OCI-LY1 (cell line): ENCODE measurements around the gene CACNA1B.

Experiments
- H2AFZ ChIP-seq: fragments of 200-600 bp; sonication (generic), shearing (Covaris generic); 2 replicates; pipeline ENCODE4 v1.6.0; 2014; ENCODE audit warnings: antibody characterized with exemption, mild to moderate bottlenecking, low read length
- H3F3A ChIP-seq: fragments of 200-600 bp; sonication (generic), shearing (Covaris generic); 2 replicates; pipeline ENCODE4 v1.6.0; 2014; ENCODE audit warnings: mild to moderate bottlenecking, antibody characterized with exemption, low read length, moderate library complexity; ENCODE audit not compliant: insufficient read depth
- H3K27ac ChIP-seq: fragments of 200-600 bp; sonication (generic); 2 replicates; pipeline ENCODE4 v1.5.1; 2014; ENCODE audit warnings: low read length, mixed run types, mild to moderate bottlenecking, low read depth; ENCODE audit not compliant: poor library complexity, severe bottlenecking
- H3K27me3 ChIP-seq: fragments of 200-600 bp; sonication (generic); 2 replicates; pipeline ENCODE4 v1.6.0; 2014; ENCODE audit warnings: antibody characterized with exemption, mild to moderate bottlenecking, low read length, moderate library complexity; ENCODE audit not compliant: insufficient read depth
- H3K36me3 ChIP-seq: fragments of 200-600 bp; sonication (generic); 2 replicates; pipeline ENCODE4 v1.6.1; 2014; ENCODE audit warnings: mild to moderate bottlenecking, antibody characterized with exemption, low read length, moderate library complexity, mixed read lengths; ENCODE audit not compliant: insufficient read depth
- H3K4me1 ChIP-seq: fragments of 200-600 bp; sonication (generic); 2 replicates; pipeline ENCODE4 v1.5.1; 2014; ENCODE audit warnings: mild to moderate bottlenecking, low read length, moderate library complexity; ENCODE audit not compliant: insufficient read depth, severe bottlenecking
- H3K4me2 ChIP-seq: fragments of 200-600 bp; sonication (generic), shearing (Covaris generic); 2 replicates; pipeline ENCODE4 v1.6.1; 2014; ENCODE audit warnings: low read length
- H3K4me3 ChIP-seq: fragments of 200-600 bp; sonication (generic); 2 replicates; pipeline ENCODE4 v1.5.1; 2014; ENCODE audit warnings: low read length, low read depth, mild to moderate bottlenecking, mixed read lengths; ENCODE audit not compliant: poor library complexity, severe bottlenecking
- H3K79me2 ChIP-seq: fragments of 200-600 bp; shearing (Covaris generic); 2 replicates; pipeline ENCODE4 v1.6.1; 2016; ENCODE audit warnings: mixed run types, low read length, mixed read lengths; ENCODE audit not compliant: insufficient read depth
- H3K9ac ChIP-seq: fragments of 200-600 bp; sonication (generic), shearing (Covaris generic); 2 replicates; pipeline ENCODE4 v1.6.1; 2014; ENCODE audit warnings: mild to moderate bottlenecking, low read length, mixed read lengths
- H3K9me2 ChIP-seq: fragments of 200-600 bp; sonication (generic), shearing (Covaris generic); 2 replicates; pipeline ENCODE4 v1.6.1; 2014; ENCODE audit warnings: low read depth, mild to moderate bottlenecking, low read length, mixed read lengths
- H3K9me3 ChIP-seq: fragments of 200-600 bp; shearing (Covaris generic); 2 replicates; pipeline ENCODE4 v1.6.1; 2014; ENCODE audit warnings: low read length, mixed read lengths
- H4K20me1 ChIP-seq: fragments of 200-600 bp; sonication (generic), shearing (Covaris generic); 2 replicates; pipeline ENCODE4 v1.6.0; 2016; ENCODE audit warnings: mild to moderate bottlenecking, low read length; ENCODE audit not compliant: insufficient read depth
- CTCF ChIP-seq: fragments of 200-600 bp; sonication (generic), shearing (Covaris generic); IDR thresholded peaks from 2 replicates; pipeline ENCODE4 v1.5.1; 2017; ENCODE audit warnings: mild to moderate bottlenecking, antibody characterized with exemption, low read length, moderate library complexity, mixed read lengths
- EZH2 ChIP-seq: fragments of 200-600 bp; sonication (generic), shearing (Covaris generic); IDR thresholded peaks from 2 replicates; pipeline ENCODE4 v1.8.0; 2017; ENCODE audit warnings: borderline replicate concordance, mixed run types, mild to moderate bottlenecking, antibody characterized with exemption, low read length, moderate library complexity, mixed read lengths

The CACNA1B gene

GRCh38 chr9:137892424-137893191 lies 15.0 kb downstream of the CACNA1B start:
- no peaks in the 10 kb centered on the region for H3K9me3 ChIP-seq
- H3K36me3 ChIP-seq, result no peaks in the 10 kb centered on the region
- no peaks in the 10 kb centered on the region for H3K79me2 ChIP-seq
- H3K27ac ChIP-seq, result no peak overlapping the region
- H2AFZ ChIP-seq, result no peak overlapping the region
- H3K9me2 ChIP-seq, result no peaks in the 10 kb centered on the region
- H3F3A ChIP-seq, result no peaks in the 10 kb centered on the region
- no peak overlapping the region for H3K9ac ChIP-seq
- H3K4me2 ChIP-seq, result no peak overlapping the region
- H4K20me1 ChIP-seq, result no peaks in the 10 kb centered on the region
- TF ChIP-seq EZH2 (no peak), CTCF (no peak)
- H3K4me1 ChIP-seq, result no peaks in the 10 kb centered on the region
- no peak overlapping the region for H3K4me3 ChIP-seq
- no peaks in the 10 kb centered on the region for H3K27me3 ChIP-seq

- no peak overlapping the region for H3K9ac ChIP-seq
- H3K9me3 ChIP-seq, result no peaks in the 10 kb centered on the region
- no peaks in the 10 kb centered on the region for H3K36me3 ChIP-seq
- no peak overlapping the region for H3K4me3 ChIP-seq
- H3K9me2 ChIP-seq, result no peaks in the 10 kb centered on the region
- H3K79me2 ChIP-seq, result no peaks in the 10 kb centered on the region
- H3K4me1 ChIP-seq, result no peaks in the 10 kb centered on the region
- TF ChIP-seq CTCF (no peak), EZH2 (no peak)
- H3K27ac ChIP-seq, result no peak overlapping the region
- no peaks in the 10 kb centered on the region for H3F3A ChIP-seq
- no peaks in the 10 kb centered on the region for H3K27me3 ChIP-seq
- H3K4me2 ChIP-seq, result no peak overlapping the region
- no peak overlapping the region for H2AFZ ChIP-seq
- H4K20me1 ChIP-seq, result no peaks in the 10 kb centered on the region
These were observed 16.1 kb downstream of the CACNA1B start for GRCh38 chr9:137893670-137894069.

GRCh38 chr9:137899551-137900360 lies 22.2 kb downstream of the CACNA1B start:
- no peaks in the 10 kb centered on the region for H3K36me3 ChIP-seq
- H3K4me3 ChIP-seq, result no peak overlapping the region
- no peaks in the 10 kb centered on the region for H3K9me2 ChIP-seq
- H3K9ac ChIP-seq, result no peak overlapping the region
- no peaks in the 10 kb centered on the region for H4K20me1 ChIP-seq
- no peak overlapping the region for H2AFZ ChIP-seq
- no peaks in the 10 kb centered on the region for H3K9me3 ChIP-seq
- peaks cover 6% of the 10 kb centered on the region; the same call in 1 of the 2 replicates for H3K27me3 ChIP-seq
- H3K27ac ChIP-seq, result no peak overlapping the region
- TF ChIP-seq CTCF, result no peak
- no peak for TF ChIP-seq EZH2
- H3F3A ChIP-seq, result no peaks in the 10 kb centered on the region
- no peak overlapping the region for H3K4me2 ChIP-seq
- no peaks in the 10 kb centered on the region for H3K4me1 ChIP-seq
- no peaks in the 10 kb centered on the region for H3K79me2 ChIP-seq
